K562 treated with DMSO at 1 percent for 24 hours (cell line): Measurements from ENCODE around the gene F8A3. TPM values are rescaled to one million over a fixed set of nuclear protein-coding genes. Genes with fewer than 3 reads are reported as not detected.

ENCODE experiments used
- total RNA-seq: library from RNA; unstranded; fragments of 300-600 nt; gene quantifications from 2 replicates; pipeline ENCODE4 v1.2.3, GENCODE V29; 2022; ENCODE audit warnings: low read depth; ENCODE audit not compliant: insufficient read depth

F8A3 gene
- total RNA-seq, result not detected in 2 replicates

GRCh38 chrX:155458471-155458870, at the start of gene F8A3:
Gene F8A3, minus strand, starts transcription at chrX:155458620. Its CDS starts 20 bp downstream, at chrX:155458600.

Other genes starting within 250 kb of the F8A3 start
- gene VBP1, start 242.2 kb downstream of the F8A3 start, total RNA-seq, result 53.0 and 69.4 TPM in 2 replicates
- gene RAB39B, start 194.1 kb downstream of the F8A3 start, total RNA-seq, result not detected in 2 replicates
- 34.0 and 43.7 TPM in 2 replicates for gene CLIC2, start 124.0 kb downstream of the F8A3 start, total RNA-seq
- gene F8A2, start 76.5 kb downstream of the F8A3 start, total RNA-seq, result not detected in 2 replicates
- 0.06 and 0.21 TPM in 2 replicates for gene SPRY3, start 154.0 kb upstream of the F8A3 start, total RNA-seq
- 8.7 and 11.4 TPM in 2 replicates for gene TMLHE, start 154.3 kb upstream of the F8A3 start, total RNA-seq